GM20000 (cell line): ENCODE measurements around the gene COQ7.

ENCODE experiments used
- DNase-seq: peaks from one replicate; pipeline ENCODE4 v3.0.0; 2012; ENCODE audit warnings: low spot score
- CTCF ChIP-seq: IDR thresholded peaks from 2 replicates; pipeline ENCODE4 v1.5.1; 2012; ENCODE audit warnings: mild to moderate bottlenecking, control low read depth; ENCODE audit errors: extremely low read depth, missing control alignments

Gene COQ7

GRCh38 chr16:19119564-19119963, 52.1 kb downstream of the COQ7 start:
- TF ChIP-seq CTCF, result no peak
- no peak for DNase-seq

- no peak for DNase-seq
- TF ChIP-seq CTCF, result no peak
These were observed 56.2 kb downstream of the COQ7 start for GRCh38 chr16:19123535-19124178.

GRCh38 chr16:19126300-19126699, 58.9 kb downstream of the COQ7 start:
- no peak for TF ChIP-seq CTCF
- DNase-seq, result no peak

GRCh38 chr16:19127205-19127604, 59.8 kb downstream of the COQ7 start:
- no peak for TF ChIP-seq CTCF
- DNase-seq, result no peak

GRCh38 chr16:19127674-19128131, 60.3 kb downstream of the COQ7 start:
- DNase-seq, result no peak
- no peak for TF ChIP-seq CTCF

GRCh38 chr16:19128454-19129200, 61.2 kb downstream of the COQ7 start:
- no peak for TF ChIP-seq CTCF
- DNase-seq, result no peak
